SK-N-SH treated with all-trans-retinoic acid at 6 μM for 48 hours (cell line): ENCODE measurements around the gene FRMD4A.

ENCODE experiments used
- ATAC-seq: fragments of 200-7000 bp; cut with Tn5 transposase; 3 replicates; pipeline ENCODE4 v1.9.1; 2020; ENCODE audit warnings: mild to moderate bottlenecking, moderate library complexity
- CSDC2 ChIP-seq: fragments of 250-450 bp; sonication (Bioruptor Pico); IDR thresholded peaks from 2 replicates; pipeline ENCODE4 v1.5.0; 2020; ENCODE audit warnings: mild to moderate bottlenecking, moderate library complexity
- ESRRG ChIP-seq: fragments of 250-450 bp; sonication (Bioruptor Pico); IDR thresholded peaks from 2 replicates; pipeline ENCODE4 v1.6.1; 2021; ENCODE audit warnings: mild to moderate bottlenecking
- GLIS3 ChIP-seq: fragments of 250-450 bp; sonication (Bioruptor Pico); IDR thresholded peaks from 2 replicates; pipeline ENCODE4 v1.5.0; 2020; ENCODE audit warnings: mild to moderate bottlenecking, moderate library complexity
- ISL1 ChIP-seq: fragments of 250-450 bp; sonication (Bioruptor Pico); IDR thresholded peaks from 2 replicates; pipeline ENCODE4 v2.1.2; 2022; ENCODE audit warnings: mild to moderate bottlenecking, moderate library complexity
- OSR1 ChIP-seq: fragments of 250-450 bp; sonication (Bioruptor Pico); IDR thresholded peaks from 2 replicates; pipeline ENCODE4 v1.8.0; 2022; ENCODE audit warnings: moderate library complexity, mild to moderate bottlenecking, inconsistent platforms
- PPARA ChIP-seq: fragments of 250-450 bp; sonication (Bioruptor Pico); IDR thresholded peaks from 2 replicates; pipeline ENCODE4 v1.5.0; 2020; ENCODE audit warnings: mild to moderate bottlenecking, borderline replicate concordance
- RARB ChIP-seq: fragments of 250-450 bp; sonication (Bioruptor Pico); IDR thresholded peaks from 2 replicates; pipeline ENCODE4 v1.8.0; 2021; ENCODE audit warnings: mild to moderate bottlenecking, moderate library complexity
- SNAI2 ChIP-seq: fragments of 250-450 bp; sonication (Bioruptor Pico); IDR thresholded peaks from 2 replicates; pipeline ENCODE4 v1.5.0; 2020; ENCODE audit warnings: mild to moderate bottlenecking, moderate library complexity
- TCF4 ChIP-seq: fragments of 250-450 bp; sonication (Bioruptor Pico); IDR thresholded peaks from 2 replicates; pipeline ENCODE4 v1.8.0; 2021; ENCODE audit warnings: mild to moderate bottlenecking, moderate library complexity, borderline replicate concordance
- TOX ChIP-seq: fragments of 250-450 bp; sonication (Bioruptor Pico); IDR thresholded peaks from 2 replicates; pipeline ENCODE4 v1.8.0; 2021; ENCODE audit warnings: mild to moderate bottlenecking, moderate library complexity, borderline replicate concordance
- ZC3H10 ChIP-seq: fragments of 250-450 bp; sonication (Bioruptor Pico); IDR thresholded peaks from 2 replicates; pipeline ENCODE4 v1.5.1; 2021; ENCODE audit warnings: mild to moderate bottlenecking, moderate library complexity
- ZFP3 ChIP-seq: fragments of 250-450 bp; sonication (Bioruptor Pico); IDR thresholded peaks from 2 replicates; pipeline ENCODE4 v1.5.0; 2020; ENCODE audit warnings: mild to moderate bottlenecking, moderate library complexity
- ZFP30 ChIP-seq: fragments of 450-650 bp; formaldehyde crosslinking; IDR thresholded peaks from 2 replicates; pipeline ENCODE4 v1.5.0; 2022; ENCODE audit warnings: mild to moderate bottlenecking, moderate library complexity
- ZNF565 ChIP-seq: fragments of 450-650 bp; formaldehyde crosslinking; conservative IDR thresholded peaks from 2 replicates; pipeline ENCODE4 v1.5.0; 2020; ENCODE audit warnings: low read depth, mild to moderate bottlenecking, moderate library complexity
- ZNF8 ChIP-seq: fragments of 450-650 bp; formaldehyde crosslinking; IDR thresholded peaks from 2 replicates; pipeline ENCODE4 v1.5.0; 2020; ENCODE audit warnings: mild to moderate bottlenecking, moderate library complexity
- TF ChIP-seq, protein P1 (sequence below): fragments of 250-450 bp; sonication (Bioruptor Pico); IDR thresholded peaks from 2 replicates; pipeline ENCODE4 v1.5.1; 2021; ENCODE audit warnings: mild to moderate bottlenecking, moderate library complexity
- TF ChIP-seq, protein P2 (sequence below): fragments of 250-450 bp; sonication (Bioruptor Pico); IDR thresholded peaks from 2 replicates; pipeline ENCODE4 v1.5.0; 2020; ENCODE audit warnings: mild to moderate bottlenecking, moderate library complexity
- TF ChIP-seq, protein P3 (sequence below): fragments of 250-450 bp; sonication (Bioruptor Pico); IDR thresholded peaks from 2 replicates; pipeline ENCODE4 v1.8.0; 2020; ENCODE audit warnings: mild to moderate bottlenecking, moderate library complexity, borderline replicate concordance
- TF ChIP-seq, protein P4 (sequence below): fragments of 250-450 bp; sonication (Bioruptor Pico); IDR thresholded peaks from 2 replicates; pipeline ENCODE4 v1.8.0; 2021; ENCODE audit warnings: low read depth, mild to moderate bottlenecking, moderate library complexity, borderline replicate concordance
- TF ChIP-seq, protein P5 (sequence below): fragments of 250-450 bp; sonication (Bioruptor Pico); IDR thresholded peaks from 2 replicates; pipeline ENCODE4 v1.5.1; 2020; ENCODE audit warnings: low read depth, mild to moderate bottlenecking, moderate library complexity

Gene FRMD4A

DNA sequence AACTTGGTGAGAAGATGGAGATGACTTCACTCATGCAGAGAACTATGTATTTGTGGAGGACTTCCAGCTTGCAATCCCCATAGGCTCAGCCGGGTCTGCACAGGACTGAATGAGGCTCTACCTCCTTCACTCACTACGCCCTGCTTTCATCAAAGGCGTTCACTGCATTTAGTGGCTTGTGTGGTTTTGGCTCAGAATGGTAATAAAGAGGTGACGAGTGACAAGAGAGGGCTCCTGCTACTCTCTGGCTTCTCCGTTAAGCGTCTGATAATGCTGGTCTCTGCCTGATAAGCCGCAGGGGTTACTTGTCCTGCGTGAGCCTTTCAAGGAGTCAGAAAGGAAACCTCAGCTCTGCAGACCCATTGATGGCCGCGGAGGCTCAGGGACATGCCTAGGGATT, 400.6 kb downstream of the FRMD4A start:
- TF ChIP-seq OSR1 (no peak), TCF4 (CRISPR knock-in tag) (no peak), GLIS3 (CRISPR knock-in tag) (no peak), ZFP30 (no peak), SNAI2 (CRISPR knock-in tag) (no peak), ZC3H10 (CRISPR knock-in tag) (no peak), ESRRG (CRISPR knock-in tag) (no peak), ISL1 (no peak), ZFP3 (CRISPR knock-in tag) (no peak), ZNF8 (CRISPR knock-in tag) (no peak), TOX (CRISPR knock-in tag) (no peak), ZNF565 (no peak), CSDC2 (CRISPR knock-in tag) (no peak), PPARA (CRISPR knock-in tag) (no peak), RARB (no peak)
- TF ChIP-seq, protein P1, sequence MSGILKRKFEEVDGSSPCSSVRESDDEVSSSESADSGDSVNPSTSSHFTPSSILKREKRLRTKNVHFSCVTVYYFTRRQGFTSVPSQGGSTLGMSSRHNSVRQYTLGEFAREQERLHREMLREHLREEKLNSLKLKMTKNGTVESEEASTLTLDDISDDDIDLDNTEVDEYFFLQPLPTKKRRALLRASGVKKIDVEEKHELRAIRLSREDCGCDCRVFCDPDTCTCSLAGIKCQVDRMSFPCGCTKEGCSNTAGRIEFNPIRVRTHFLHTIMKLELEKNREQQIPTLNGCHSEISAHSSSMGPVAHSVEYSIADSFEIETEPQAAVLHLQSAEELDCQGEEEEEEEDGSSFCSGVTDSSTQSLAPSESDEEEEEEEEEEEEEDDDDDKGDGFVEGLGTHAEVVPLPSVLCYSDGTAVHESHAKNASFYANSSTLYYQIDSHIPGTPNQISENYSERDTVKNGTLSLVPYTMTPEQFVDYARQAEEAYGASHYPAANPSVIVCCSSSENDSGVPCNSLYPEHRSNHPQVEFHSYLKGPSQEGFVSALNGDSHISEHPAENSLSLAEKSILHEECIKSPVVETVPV = no peak
- TF ChIP-seq, protein P2, sequence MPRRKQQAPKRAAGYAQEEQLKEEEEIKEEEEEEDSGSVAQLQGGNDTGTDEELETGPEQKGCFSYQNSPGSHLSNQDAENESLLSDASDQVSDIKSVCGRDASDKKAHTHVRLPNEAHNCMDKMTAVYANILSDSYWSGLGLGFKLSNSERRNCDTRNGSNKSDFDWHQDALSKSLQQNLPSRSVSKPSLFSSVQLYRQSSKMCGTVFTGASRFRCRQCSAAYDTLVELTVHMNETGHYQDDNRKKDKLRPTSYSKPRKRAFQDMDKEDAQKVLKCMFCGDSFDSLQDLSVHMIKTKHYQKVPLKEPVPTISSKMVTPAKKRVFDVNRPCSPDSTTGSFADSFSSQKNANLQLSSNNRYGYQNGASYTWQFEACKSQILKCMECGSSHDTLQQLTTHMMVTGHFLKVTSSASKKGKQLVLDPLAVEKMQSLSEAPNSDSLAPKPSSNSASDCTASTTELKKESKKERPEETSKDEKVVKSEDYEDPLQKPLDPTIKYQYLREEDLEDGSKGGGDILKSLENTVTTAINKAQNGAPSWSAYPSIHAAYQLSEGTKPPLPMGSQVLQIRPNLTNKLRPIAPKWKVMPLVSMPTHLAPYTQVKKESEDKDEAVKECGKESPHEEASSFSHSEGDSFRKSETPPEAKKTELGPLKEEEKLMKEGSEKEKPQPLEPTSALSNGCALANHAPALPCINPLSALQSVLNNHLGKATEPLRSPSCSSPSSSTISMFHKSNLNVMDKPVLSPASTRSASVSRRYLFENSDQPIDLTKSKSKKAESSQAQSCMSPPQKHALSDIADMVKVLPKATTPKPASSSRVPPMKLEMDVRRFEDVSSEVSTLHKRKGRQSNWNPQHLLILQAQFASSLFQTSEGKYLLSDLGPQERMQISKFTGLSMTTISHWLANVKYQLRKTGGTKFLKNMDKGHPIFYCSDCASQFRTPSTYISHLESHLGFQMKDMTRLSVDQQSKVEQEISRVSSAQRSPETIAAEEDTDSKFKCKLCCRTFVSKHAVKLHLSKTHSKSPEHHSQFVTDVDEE = no peak
- TF ChIP-seq, protein P3, sequence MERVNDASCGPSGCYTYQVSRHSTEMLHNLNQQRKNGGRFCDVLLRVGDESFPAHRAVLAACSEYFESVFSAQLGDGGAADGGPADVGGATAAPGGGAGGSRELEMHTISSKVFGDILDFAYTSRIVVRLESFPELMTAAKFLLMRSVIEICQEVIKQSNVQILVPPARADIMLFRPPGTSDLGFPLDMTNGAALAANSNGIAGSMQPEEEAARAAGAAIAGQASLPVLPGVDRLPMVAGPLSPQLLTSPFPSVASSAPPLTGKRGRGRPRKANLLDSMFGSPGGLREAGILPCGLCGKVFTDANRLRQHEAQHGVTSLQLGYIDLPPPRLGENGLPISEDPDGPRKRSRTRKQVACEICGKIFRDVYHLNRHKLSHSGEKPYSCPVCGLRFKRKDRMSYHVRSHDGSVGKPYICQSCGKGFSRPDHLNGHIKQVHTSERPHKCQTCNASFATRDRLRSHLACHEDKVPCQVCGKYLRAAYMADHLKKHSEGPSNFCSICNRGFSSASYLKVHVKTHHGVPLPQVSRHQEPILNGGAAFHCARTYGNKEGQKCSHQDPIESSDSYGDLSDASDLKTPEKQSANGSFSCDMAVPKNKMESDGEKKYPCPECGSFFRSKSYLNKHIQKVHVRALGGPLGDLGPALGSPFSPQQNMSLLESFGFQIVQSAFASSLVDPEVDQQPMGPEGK (CRISPR knock-in tag) = no peak
- TF ChIP-seq, protein P4, sequence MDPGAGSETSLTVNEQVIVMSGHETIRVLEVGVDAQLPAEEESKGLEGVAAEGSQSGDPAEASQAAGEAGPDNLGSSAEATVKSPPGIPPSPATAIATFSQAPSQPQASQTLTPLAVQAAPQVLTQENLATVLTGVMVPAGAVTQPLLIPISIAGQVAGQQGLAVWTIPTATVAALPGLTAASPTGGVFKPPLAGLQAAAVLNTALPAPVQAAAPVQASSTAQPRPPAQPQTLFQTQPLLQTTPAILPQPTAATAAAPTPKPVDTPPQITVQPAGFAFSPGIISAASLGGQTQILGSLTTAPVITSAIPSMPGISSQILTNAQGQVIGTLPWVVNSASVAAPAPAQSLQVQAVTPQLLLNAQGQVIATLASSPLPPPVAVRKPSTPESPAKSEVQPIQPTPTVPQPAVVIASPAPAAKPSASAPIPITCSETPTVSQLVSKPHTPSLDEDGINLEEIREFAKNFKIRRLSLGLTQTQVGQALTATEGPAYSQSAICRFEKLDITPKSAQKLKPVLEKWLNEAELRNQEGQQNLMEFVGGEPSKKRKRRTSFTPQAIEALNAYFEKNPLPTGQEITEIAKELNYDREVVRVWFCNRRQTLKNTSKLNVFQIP (CRISPR knock-in tag) = no peak
- TF ChIP-seq, protein P5, sequence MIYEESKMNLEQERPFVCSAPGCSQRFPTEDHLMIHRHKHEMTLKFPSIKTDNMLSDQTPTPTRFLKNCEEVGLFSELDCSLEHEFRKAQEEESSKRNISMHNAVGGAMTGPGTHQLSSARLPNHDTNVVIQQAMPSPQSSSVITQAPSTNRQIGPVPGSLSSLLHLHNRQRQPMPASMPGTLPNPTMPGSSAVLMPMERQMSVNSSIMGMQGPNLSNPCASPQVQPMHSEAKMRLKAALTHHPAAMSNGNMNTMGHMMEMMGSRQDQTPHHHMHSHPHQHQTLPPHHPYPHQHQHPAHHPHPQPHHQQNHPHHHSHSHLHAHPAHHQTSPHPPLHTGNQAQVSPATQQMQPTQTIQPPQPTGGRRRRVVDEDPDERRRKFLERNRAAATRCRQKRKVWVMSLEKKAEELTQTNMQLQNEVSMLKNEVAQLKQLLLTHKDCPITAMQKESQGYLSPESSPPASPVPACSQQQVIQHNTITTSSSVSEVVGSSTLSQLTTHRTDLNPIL (CRISPR knock-in tag) = no peak
- ATAC-seq = no peak

DNA sequence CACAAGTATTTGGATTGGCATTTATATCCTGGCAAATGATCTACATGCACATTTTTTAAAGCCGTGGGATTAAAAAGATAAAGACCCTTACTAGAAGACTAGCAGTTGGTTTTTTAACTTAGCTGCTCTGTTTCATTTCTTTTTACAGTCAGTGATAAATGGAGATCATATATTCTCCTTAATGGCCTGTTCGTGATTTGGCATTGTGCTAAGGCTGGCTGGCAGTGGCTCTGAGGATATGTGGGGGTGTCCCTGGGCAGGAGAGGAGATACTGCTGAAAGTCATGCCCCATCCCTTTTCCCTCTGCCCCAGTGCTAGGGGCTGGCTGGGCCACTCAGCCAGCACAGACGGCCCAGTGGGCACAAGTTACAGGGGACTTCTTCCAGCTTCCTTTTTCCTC, 402.3 kb downstream of the FRMD4A start:
- peak; percentile 42 for ATAC-seq
- peak; percentile 82 for TF ChIP-seq ISL1
- TF ChIP-seq, protein P3 (CRISPR knock-in tag) = no peak
